SK-N-SH (cell line): Measurements from ENCODE around the gene ID4. TPM values are rescaled to one million over a fixed set of nuclear protein-coding genes. Genes with fewer than 3 reads are reported as not detected.

Experiments used
- CTCF ChIA-PET: fragments of 300-600, 350-600 bp; formaldehyde crosslinking; extraction: SDS; loops from one replicate; lab custom pipeline; 2021; lab: Yijun Ruan, JAX
- POLR2A ChIA-PET: fragments of 350-600 bp; sonication (Branson Sonifier 250); formaldehyde crosslinking; extraction: SDS; loops from one replicate; lab custom pipeline; 2020; ENCODE audit warnings: antibody characterized with exemption, inconsistent platforms; lab: Yijun Ruan, JAX
- DNase-seq: peaks from one replicate; pipeline ENCODE4 v3.0.0; 2012
- H2AFZ ChIP-seq: fragments of 200-600 bp; sonication (generic); 2 replicates; pipeline ENCODE4 v1.8.1; 2016; ENCODE audit warnings: antibody characterized with exemption, mild to moderate bottlenecking, low read depth
- H3F3A ChIP-seq: fragments of 200-600 bp; sonication (generic); replicated peaks from 2 replicates; pipeline ENCODE3; 2016; ENCODE audit warnings: antibody characterized with exemption, mild to moderate bottlenecking; ENCODE audit not compliant: insufficient read depth
- H3K27ac ChIP-seq, 2 experiments: fragments of 200-500 bp in 1 of 2; fragments of 200-600 bp in 1 of 2; sonication (Bioruptor generic) in 1 of 2; sonication (generic), shearing (Covaris generic) in 1 of 2; 2 replicates each; pipeline versions ENCODE4 v1.5.1 to v1.6.1; 2014 to 2016; ENCODE audit warnings: low read depth in 2 of 2, inconsistent platforms in 1 of 2, low read length in 1 of 2, mild to moderate bottlenecking in 1 of 2, mixed read lengths in 1 of 2
- H3K27me3 ChIP-seq: fragments of 200-600 bp; sonication (generic), shearing (Covaris generic); 2 replicates; pipeline ENCODE4 v1.6.1; 2016; ENCODE audit warnings: mixed run types; ENCODE audit not compliant: insufficient read depth
- H3K36me3 ChIP-seq, 2 experiments: fragments of 200-500 bp in 1 of 2; fragments of 200-600 bp in 1 of 2; sonication (Bioruptor generic) in 1 of 2; sonication (generic) in 1 of 2; replicated peaks in 1 of 2; 2 replicates each; pipeline versions ENCODE3 to v1.5.1; 2014 to 2016; ENCODE audit warnings: low read length in 1 of 2, mild to moderate bottlenecking in 1 of 2; ENCODE audit not compliant: insufficient read depth in 2 of 2, control insufficient read depth in 1 of 2
- H3K4me1 ChIP-seq, 2 experiments: fragments of 200-500 bp in 1 of 2; fragments of 200-600 bp in 1 of 2; sonication (Bioruptor generic) in 1 of 2; sonication (generic), shearing (Covaris generic) in 1 of 2; 2 replicates each; pipeline versions ENCODE4 v1.5.1 to v1.6.1; 2014 to 2016; ENCODE audit warnings: low read depth in 1 of 2, low read length in 1 of 2, mixed run types in 1 of 2; ENCODE audit not compliant: insufficient read depth in 2 of 2, control insufficient read depth in 1 of 2
- H3K4me2 ChIP-seq: fragments of 200-600 bp; sonication (generic), shearing (Covaris generic); 2 replicates; pipeline ENCODE4 v1.6.1; 2017; ENCODE audit warnings: mixed run types
- H3K4me3 ChIP-seq, 2 experiments: fragments of 200-500 bp in 1 of 2; fragments of 200-600 bp in 1 of 2; sonication (Bioruptor generic) in 1 of 2; sonication (generic), shearing (Covaris generic) in 1 of 2; 2 replicates each; pipeline versions ENCODE4 v1.5.1 to v1.8.1; 2014 to 2016; ENCODE audit warnings: low read depth in 2 of 2, inconsistent platforms in 1 of 2, low read length in 1 of 2, mild to moderate bottlenecking in 1 of 2, mixed read lengths in 1 of 2, moderate library complexity in 1 of 2
- H3K79me2 ChIP-seq: fragments of 200-600 bp; sonication (generic); 2 replicates; pipeline ENCODE4 v1.8.1; 2017; ENCODE audit warnings: mild to moderate bottlenecking; ENCODE audit not compliant: insufficient read depth
- H3K9ac ChIP-seq: fragments of 200-600 bp; sonication (generic); 2 replicates; pipeline ENCODE4 v1.6.1; 2017; ENCODE audit warnings: mixed run types
- H3K9me2 ChIP-seq: fragments of 200-600 bp; sonication (generic); 2 replicates; pipeline ENCODE4 v1.6.1; 2017; ENCODE audit warnings: mixed run types
- H3K9me3 ChIP-seq: fragments of 200-600 bp; sonication (generic); 2 replicates; pipeline ENCODE4 v1.6.1; 2017; ENCODE audit warnings: mixed run types, mild to moderate bottlenecking, moderate library complexity
- H4K20me1 ChIP-seq: fragments of 200-600 bp; sonication (generic); 2 replicates; pipeline ENCODE4 v1.6.1; 2017; ENCODE audit warnings: mild to moderate bottlenecking, mixed run types; ENCODE audit not compliant: insufficient read depth
- ELF1 ChIP-seq: IDR thresholded peaks from 2 replicates; pipeline ENCODE4 v1.4.0; 2012
- EP300 ChIP-seq, 2 experiments: IDR thresholded peaks; 2 replicates each; pipeline versions ENCODE4 v1.4.0 to v1.6.1; 2012; ENCODE audit warnings: borderline replicate concordance in 1 of 2, low read depth in 1 of 2, low read length in 1 of 2
- EZH2phosphoT487 ChIP-seq: fragments of 200-600 bp; sonication (generic); IDR thresholded peaks from 2 replicates; pipeline ENCODE4 v1.6.1; 2017; ENCODE audit warnings: low read depth, mixed run types, mild to moderate bottlenecking, antibody characterized with exemption, moderate library complexity, borderline replicate concordance
- FOSL2 ChIP-seq: IDR thresholded peaks from 2 replicates; pipeline ENCODE4 v1.4.0; 2012; ENCODE audit warnings: low read depth, mild to moderate bottlenecking, moderate library complexity, borderline replicate concordance
- FOXJ3 ChIP-seq: sonication (generic); formaldehyde crosslinking; IDR thresholded peaks from 2 replicates; pipeline ENCODE4 v1.5.1; 2020; ENCODE audit warnings: mild to moderate bottlenecking, missing genetic modification reagents
- GATA2 ChIP-seq: sonication (generic); formaldehyde crosslinking; IDR thresholded peaks from 2 replicates; pipeline ENCODE4 v1.5.0; 2020; ENCODE audit warnings: mild to moderate bottlenecking, missing genetic modification reagents
- JUND ChIP-seq: IDR thresholded peaks from 2 replicates; pipeline ENCODE4 v1.4.0; 2012
- MAX ChIP-seq: IDR thresholded peaks from 2 replicates; pipeline ENCODE4 v1.4.0; 2012; ENCODE audit warnings: low read depth
- PBX3 ChIP-seq: IDR thresholded peaks from 2 replicates; pipeline ENCODE4; 2012
- RAD21 ChIP-seq: IDR thresholded peaks from 2 replicates; pipeline ENCODE4 v1.6.1; 2012; ENCODE audit warnings: mild to moderate bottlenecking, low read length
- RFX5 ChIP-seq: IDR thresholded peaks from 2 replicates; pipeline ENCODE4 v1.6.1; 2012; ENCODE audit warnings: mild to moderate bottlenecking, improper control_type of control experiment, low read length
- RXRA ChIP-seq: IDR thresholded peaks from 2 replicates; pipeline ENCODE4 v1.4.0; 2012; ENCODE audit warnings: low read depth, mild to moderate bottlenecking, borderline replicate concordance
- TAF1 ChIP-seq: IDR thresholded peaks from 2 replicates; pipeline ENCODE4 v1.6.1; 2012; ENCODE audit warnings: low read depth, mild to moderate bottlenecking, low read length, moderate library complexity, borderline replicate concordance
- TCF12 ChIP-seq: IDR thresholded peaks from 2 replicates; pipeline ENCODE4 v1.4.0; 2012
- TEAD4 ChIP-seq: IDR thresholded peaks from 2 replicates; pipeline ENCODE4 v1.4.0; 2012; ENCODE audit warnings: mild to moderate bottlenecking, borderline replicate concordance; ENCODE audit not compliant: insufficient read depth
- USF1 ChIP-seq: IDR thresholded peaks from 2 replicates; pipeline ENCODE4 v1.4.0; 2012; ENCODE audit warnings: low read depth, borderline replicate concordance
- USF2 ChIP-seq: fragments of 150-350 bp; IDR thresholded peaks from 2 replicates; pipeline ENCODE4 v1.6.1; 2017; ENCODE audit warnings: antibody characterized with exemption, low read length, low read depth, borderline replicate concordance
- YY1 ChIP-seq: IDR thresholded peaks from 2 replicates; pipeline ENCODE4 v1.4.0; 2012; ENCODE audit warnings: low read depth, mild to moderate bottlenecking
- WGBS: methylation state at CpG from one replicate; pipeline ENCODE4 v1.1.6; 2017; ENCODE audit warnings: low lambda C conversion rate; 5-methylcytosine and 5-hydroxymethylcytosine counted together
- polyA plus RNA-seq, 3 experiments: library from polyadenylated mRNA; depleted of rRNA; stranded (reverse); fragments of >200 nt; gene quantifications; 2 replicates each; pipeline ENCODE4 v1.2.3, GENCODE V29; 2012
- TF ChIP-seq, protein P1 (sequence below): fragments of 200-600 bp; sonication (generic); IDR thresholded peaks from 2 replicates; pipeline ENCODE4 v1.6.1; 2017; ENCODE audit warnings: antibody characterized with exemption, mild to moderate bottlenecking, moderate library complexity

The ID4 gene
- polyA plus RNA-seq, 1 of the 3 experiments (the other 2 are of a cell fraction): 4.9 TPM

DNA sequence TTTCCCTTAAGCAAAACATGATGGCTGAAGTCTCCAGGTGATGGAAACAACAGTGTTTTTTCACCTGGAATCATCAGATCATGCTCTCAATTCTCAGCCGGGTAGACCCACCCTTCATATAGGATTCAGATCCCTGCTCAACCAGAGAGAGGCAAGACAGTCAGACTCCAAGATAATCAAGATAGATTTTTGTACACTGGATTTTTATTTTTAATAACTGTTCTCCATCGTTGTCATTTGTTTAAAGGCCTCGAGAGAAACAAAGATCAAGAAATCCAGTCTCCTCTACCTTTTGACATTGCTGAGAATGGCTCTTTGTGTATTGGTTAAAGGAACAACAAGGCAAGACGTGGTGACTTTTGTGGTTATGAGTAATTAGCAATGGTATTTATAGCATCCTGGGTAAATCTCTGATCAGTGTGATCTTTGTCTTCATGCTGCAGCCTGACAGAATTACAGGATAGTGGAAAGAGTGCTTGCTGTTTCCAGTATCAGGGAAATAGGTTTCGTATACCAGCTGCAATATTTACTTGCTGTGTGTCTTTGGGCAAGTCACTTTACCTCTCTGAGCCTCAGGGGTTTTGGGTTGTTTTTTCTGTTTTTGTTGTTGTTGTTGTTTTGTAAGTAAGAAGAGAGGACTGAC is 29.9 kb downstream of the ID4 start:
- WGBS: 14% methylated on average over 5 of the region's 5 CpGs
- Histone ChIP-seq H2AFZ (no peak overlapping the region), H3K4me3 (no peak overlapping the region), H3K4me1 (peaks cover 0 to 4% of the 10 kb centered on the region in 2 experiments; a peak in 1 of 4 replicates), H3K9me2 (no peaks in the 10 kb centered on the region), H3K79me2 (no peaks in the 10 kb centered on the region), H3F3A (no peaks in the 10 kb centered on the region), H3K9ac (no peak overlapping the region), H4K20me1 (no peaks in the 10 kb centered on the region), H3K4me2 (peak overlapping the region; percentile 68), H3K36me3 (no peaks in the 10 kb centered on the region), H3K27ac (no peak overlapping the region), H3K9me3 (no peaks in the 10 kb centered on the region), H3K27me3 (peaks cover 6% of the 10 kb centered on the region; the same call in 1 of the 2 replicates)
- DNase-seq: no peak
- POLR2A ChIA-PET: no interaction called here
- CTCF ChIA-PET: interaction anchor here (0.6 to 1.0 kb wide), 2 partner anchors 394 to 842 kb away, joined by 3 read pairs; no protein-coding TSS in a partner anchor
- TF ChIP-seq RFX5: no peak
- TF ChIP-seq EZH2phosphoT487: no peak
- no peak for TF ChIP-seq GATA2
- no peak for TF ChIP-seq USF1
- TF ChIP-seq RAD21: no peak
- TF ChIP-seq PBX3: peak; percentile 28; the same call in 1 of the 2 replicates
- TF ChIP-seq FOSL2: peak; percentile 14; the same call in 1 of the 2 replicates
- no peak for TF ChIP-seq FOXJ3 (CRISPR knock-in tag)
- no peak for TF ChIP-seq TAF1
- no peak for TF ChIP-seq YY1
- TF ChIP-seq TEAD4: no peak
- no peak for TF ChIP-seq RXRA
- TF ChIP-seq USF2: no peak
- TF ChIP-seq ELF1: no peak
- TF ChIP-seq JUND: peak; percentile 28; the same call in 1 of the 2 replicates
- TF ChIP-seq MAX: no peak

DNA sequence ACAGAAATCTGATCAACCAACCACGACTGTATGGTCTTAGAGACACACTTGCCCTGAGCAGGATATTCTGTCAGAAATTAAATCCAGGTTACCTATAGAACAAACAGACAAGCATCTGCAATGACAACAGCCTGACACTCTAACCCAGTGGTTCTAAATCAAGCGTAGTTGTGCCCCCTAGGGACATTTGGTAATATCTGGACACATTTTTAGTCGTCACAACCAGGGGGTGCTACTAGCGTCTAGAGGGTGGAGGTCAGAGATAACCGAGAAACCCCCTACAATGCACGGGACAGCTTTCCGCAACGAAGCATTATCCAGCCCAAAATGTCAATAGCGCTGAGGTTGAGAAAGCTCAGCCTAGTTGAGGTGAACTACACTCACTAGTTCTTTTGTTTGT is 32.3 kb downstream of the ID4 start:
- CTCF ChIA-PET: interaction anchor here (0.5 kb wide), 1 partner anchor 22 kb away, joined by 3 read pairs; no protein-coding TSS in a partner anchor
- H3F3A ChIP-seq: no peaks in the 10 kb centered on the region
- no peak overlapping the region for H3K4me3 ChIP-seq
- H3K79me2 ChIP-seq: no peaks in the 10 kb centered on the region
- H3K9me3 ChIP-seq: no peaks in the 10 kb centered on the region
- no peak overlapping the region for H3K27ac ChIP-seq
- POLR2A ChIA-PET: no interaction called here
- TF ChIP-seq EP300 (IDR thresholded peaks at IDR 0.05; ENCODE audit: borderline replicate concordance in 1 of 2, low read depth in 1 of 2, low read length in 1 of 2) (no peak), MAX (no peak), TCF12 (no peak), FOSL2 (no peak), JUND (no peak)
- TF ChIP-seq, protein P1, sequence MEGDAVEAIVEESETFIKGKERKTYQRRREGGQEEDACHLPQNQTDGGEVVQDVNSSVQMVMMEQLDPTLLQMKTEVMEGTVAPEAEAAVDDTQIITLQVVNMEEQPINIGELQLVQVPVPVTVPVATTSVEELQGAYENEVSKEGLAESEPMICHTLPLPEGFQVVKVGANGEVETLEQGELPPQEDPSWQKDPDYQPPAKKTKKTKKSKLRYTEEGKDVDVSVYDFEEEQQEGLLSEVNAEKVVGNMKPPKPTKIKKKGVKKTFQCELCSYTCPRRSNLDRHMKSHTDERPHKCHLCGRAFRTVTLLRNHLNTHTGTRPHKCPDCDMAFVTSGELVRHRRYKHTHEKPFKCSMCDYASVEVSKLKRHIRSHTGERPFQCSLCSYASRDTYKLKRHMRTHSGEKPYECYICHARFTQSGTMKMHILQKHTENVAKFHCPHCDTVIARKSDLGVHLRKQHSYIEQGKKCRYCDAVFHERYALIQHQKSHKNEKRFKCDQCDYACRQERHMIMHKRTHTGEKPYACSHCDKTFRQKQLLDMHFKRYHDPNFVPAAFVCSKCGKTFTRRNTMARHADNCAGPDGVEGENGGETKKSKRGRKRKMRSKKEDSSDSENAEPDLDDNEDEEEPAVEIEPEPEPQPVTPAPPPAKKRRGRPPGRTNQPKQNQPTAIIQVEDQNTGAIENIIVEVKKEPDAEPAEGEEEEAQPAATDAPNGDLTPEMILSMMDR: 0 out of 2 replicates have a peak, but pooled peaks have one; percentile 12
- H3K27me3 ChIP-seq: peaks cover 6% of the 10 kb centered on the region; the same call in 1 of the 2 replicates
- H2AFZ ChIP-seq: no peak overlapping the region
- WGBS: 27% methylated on average over 9 of the region's 9 CpGs
- no peaks in the 10 kb centered on the region for H3K36me3 ChIP-seq
- H4K20me1 ChIP-seq: no peaks in the 10 kb centered on the region
- no peak for DNase-seq
- peaks cover 0 to 4% of the 10 kb centered on the region in 2 experiments; a peak in 1 of 4 replicates for H3K4me1 ChIP-seq
- H3K4me2 ChIP-seq: no peak overlapping the region
- no peak overlapping the region for H3K9ac ChIP-seq
- no peaks in the 10 kb centered on the region for H3K9me2 ChIP-seq
